Measurements from ENCODE around the gene ADGRV1. TPM values are rescaled to one million over a fixed set of nuclear protein-coding genes. Genes with fewer than 3 reads are reported as not detected.

ADGRV1 gene
- total RNA-seq, 4 donors from 2014 or later = 129 to 158 (median 145) TPM

DNA sequence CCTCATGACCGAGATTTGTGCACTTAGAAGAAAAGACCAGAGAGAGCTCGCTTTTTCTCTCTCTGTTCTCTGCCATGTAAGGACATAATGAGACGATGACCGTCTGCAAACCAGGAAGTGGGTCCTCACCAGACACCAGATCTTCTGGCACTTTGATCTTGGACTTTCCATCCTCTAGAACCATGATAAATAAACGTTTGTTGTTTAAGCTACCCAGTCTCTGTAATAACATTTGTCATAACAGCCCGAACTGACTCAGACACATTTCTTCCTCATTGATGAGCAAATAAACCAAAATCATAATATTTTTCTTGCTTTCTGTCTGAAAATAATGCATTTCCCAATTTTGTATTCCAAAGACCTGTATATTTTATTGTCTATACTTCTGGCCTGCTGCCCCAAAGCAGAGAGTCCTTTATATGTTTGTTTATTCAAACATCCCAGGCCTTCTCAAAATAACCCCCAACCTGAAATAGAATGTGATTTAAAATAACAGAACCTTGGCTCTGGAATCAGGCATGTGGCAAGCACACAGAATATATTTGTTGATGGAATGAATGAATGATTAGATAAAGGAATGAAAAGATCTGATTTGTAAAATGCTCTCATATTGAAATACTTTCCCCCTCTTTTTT, 396.5 kb downstream of the ADGRV1 start:
- intact Hi-C loops (cut with DNase I) = no loop called here
- H3K4me1 ChIP-seq = peaks cover 34 to 48% of the 10 kb centered on the region in 2 donors
- H3K9me3 ChIP-seq = no peaks in the 10 kb centered on the region
- WGBS, 2 donors = 50 to 64% methylated on average over 6 of the region's 6 CpGs
- H3K27me3 ChIP-seq = no peaks in the 10 kb centered on the region
- DNase-seq = peak; percentile 37 to 51
- TF ChIP-seq, protein P1, sequence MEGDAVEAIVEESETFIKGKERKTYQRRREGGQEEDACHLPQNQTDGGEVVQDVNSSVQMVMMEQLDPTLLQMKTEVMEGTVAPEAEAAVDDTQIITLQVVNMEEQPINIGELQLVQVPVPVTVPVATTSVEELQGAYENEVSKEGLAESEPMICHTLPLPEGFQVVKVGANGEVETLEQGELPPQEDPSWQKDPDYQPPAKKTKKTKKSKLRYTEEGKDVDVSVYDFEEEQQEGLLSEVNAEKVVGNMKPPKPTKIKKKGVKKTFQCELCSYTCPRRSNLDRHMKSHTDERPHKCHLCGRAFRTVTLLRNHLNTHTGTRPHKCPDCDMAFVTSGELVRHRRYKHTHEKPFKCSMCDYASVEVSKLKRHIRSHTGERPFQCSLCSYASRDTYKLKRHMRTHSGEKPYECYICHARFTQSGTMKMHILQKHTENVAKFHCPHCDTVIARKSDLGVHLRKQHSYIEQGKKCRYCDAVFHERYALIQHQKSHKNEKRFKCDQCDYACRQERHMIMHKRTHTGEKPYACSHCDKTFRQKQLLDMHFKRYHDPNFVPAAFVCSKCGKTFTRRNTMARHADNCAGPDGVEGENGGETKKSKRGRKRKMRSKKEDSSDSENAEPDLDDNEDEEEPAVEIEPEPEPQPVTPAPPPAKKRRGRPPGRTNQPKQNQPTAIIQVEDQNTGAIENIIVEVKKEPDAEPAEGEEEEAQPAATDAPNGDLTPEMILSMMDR (IDR thresholded peaks at IDR 0.05) = no peak
- no peak for TF ChIP-seq POLR2A (IDR thresholded peaks at IDR 0.05)
- no peaks in the 10 kb centered on the region for H3K36me3 ChIP-seq
- peak overlapping the region; percentile 80 to 92 (median 92) for H3K27ac ChIP-seq
- no peak overlapping the region for H3K4me3 ChIP-seq (replicated peaks in 1 of 3)

DNA sequence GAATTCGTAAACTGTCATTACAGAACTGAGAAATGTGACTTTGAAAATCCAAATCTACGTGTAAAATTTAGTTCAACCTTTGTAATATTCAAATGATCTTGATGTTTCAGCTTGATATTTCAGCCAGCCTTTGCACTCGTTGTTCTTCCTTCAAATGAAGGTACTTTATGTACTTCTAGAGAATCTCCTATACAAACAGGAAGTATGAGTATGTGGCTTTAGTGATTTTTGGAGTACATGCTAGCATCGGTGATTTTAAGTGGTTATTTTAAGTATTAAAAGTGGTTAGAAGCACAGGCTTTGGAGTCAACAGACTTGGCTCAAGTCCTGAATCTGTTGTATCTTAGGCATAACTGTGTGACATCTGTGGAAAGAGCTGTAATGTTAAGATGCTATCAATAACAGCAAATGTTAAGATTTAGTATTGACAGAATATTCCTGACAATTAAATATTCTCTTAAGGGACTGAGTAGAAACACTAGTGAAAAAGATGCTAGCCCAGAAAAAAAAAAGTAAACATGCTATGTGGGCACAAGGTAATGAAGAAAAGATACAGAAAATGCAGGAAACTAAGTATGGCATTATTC, 398.0 kb downstream of the ADGRV1 start:
- Histone ChIP-seq H3K36me3 (no peaks in the 10 kb centered on the region), H3K4me1 (peaks cover 34 to 48% of the 10 kb centered on the region in 2 donors), H3K9me3 (no peaks in the 10 kb centered on the region), H3K27ac (peak overlapping the region; percentile 80 to 92 (median 92)), H3K27me3 (no peaks in the 10 kb centered on the region), H3K4me3 (replicated peaks in 1 of 3) (no peak overlapping the region)
- TF ChIP-seq, protein P1 (IDR thresholded peaks at IDR 0.05) = no peak
- TF ChIP-seq POLR2A (IDR thresholded peaks at IDR 0.05) = peak in 1 of 2 donors; percentile 32
- 19 to 38% methylated on average over 4 of the region's 4 CpGs for WGBS, 2 donors
- peak; percentile 17 to 38 for DNase-seq
- intact Hi-C loops (cut with DNase I) = no loop called here

DNA sequence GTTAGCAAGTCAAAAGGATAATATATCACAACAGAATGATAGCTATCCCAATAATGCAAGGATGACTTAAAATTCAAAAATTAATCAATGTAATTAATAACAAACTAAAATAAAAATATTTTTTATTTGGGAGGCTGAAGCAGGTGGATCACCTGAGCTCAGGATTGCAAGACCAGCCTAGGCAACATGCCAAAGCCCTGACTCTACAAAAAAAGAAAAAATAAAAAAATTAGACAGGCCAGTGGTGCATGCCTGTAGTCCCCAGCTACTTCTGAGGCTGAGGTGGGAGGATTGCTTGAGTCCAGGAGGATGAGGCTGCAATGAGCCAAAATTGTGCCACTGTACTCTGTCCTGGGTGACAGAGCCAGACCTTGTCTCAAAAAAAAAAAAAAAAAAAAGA, 399.3 kb downstream of the ADGRV1 start:
- H3K4me3 ChIP-seq (replicated peaks in 1 of 3) = no peak overlapping the region
- H3K9me3 ChIP-seq = no peaks in the 10 kb centered on the region
- TF ChIP-seq, protein P1 (IDR thresholded peaks at IDR 0.05) = no peak
- TF ChIP-seq POLR2A (IDR thresholded peaks at IDR 0.05) = no peak
- no peaks in the 10 kb centered on the region for H3K27me3 ChIP-seq
- intact Hi-C loops (cut with DNase I) = no loop called here
- H3K36me3 ChIP-seq = no peaks in the 10 kb centered on the region
- DNase-seq = peak; percentile 81 to 83
- peak overlapping the region; percentile 80 to 89 (median 80) for H3K27ac ChIP-seq
- peaks cover 35 to 52% of the 10 kb centered on the region in 2 donors for H3K4me1 ChIP-seq

DNA sequence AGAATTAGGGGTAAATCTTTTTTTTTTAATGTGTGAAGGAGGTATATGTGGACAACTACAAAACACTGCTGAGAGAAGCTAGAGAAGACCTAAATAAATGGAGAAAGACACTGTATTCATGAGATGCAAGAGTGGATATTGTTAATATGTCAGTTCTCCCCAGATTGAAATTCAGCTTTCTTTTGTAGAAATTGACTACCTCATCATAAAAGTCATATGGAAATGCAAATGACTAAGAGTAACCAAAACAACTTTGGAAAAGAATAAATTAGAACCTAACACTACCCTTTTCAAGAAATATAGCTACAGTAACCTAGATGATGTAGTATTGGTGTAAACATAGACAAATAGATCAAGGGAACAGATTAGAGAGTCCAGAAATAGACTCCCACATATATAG, 400.7 kb downstream of the ADGRV1 start:
- TF ChIP-seq, protein P1 (IDR thresholded peaks at IDR 0.05) = no peak
- no peak for TF ChIP-seq POLR2A (IDR thresholded peaks at IDR 0.05)
- Histone ChIP-seq H3K36me3 (no peaks in the 10 kb centered on the region), H3K27ac (peak overlapping the region in 1 of 3 donors; percentile 23), H3K4me3 (replicated peaks in 1 of 3) (no peak overlapping the region), H3K27me3 (no peaks in the 10 kb centered on the region), H3K4me1 (peaks cover 48 to 58% of the 10 kb centered on the region in 2 donors), H3K9me3 (no peaks in the 10 kb centered on the region)
- no peak for DNase-seq
- intact Hi-C loops (cut with DNase I) = no loop called here

DNA sequence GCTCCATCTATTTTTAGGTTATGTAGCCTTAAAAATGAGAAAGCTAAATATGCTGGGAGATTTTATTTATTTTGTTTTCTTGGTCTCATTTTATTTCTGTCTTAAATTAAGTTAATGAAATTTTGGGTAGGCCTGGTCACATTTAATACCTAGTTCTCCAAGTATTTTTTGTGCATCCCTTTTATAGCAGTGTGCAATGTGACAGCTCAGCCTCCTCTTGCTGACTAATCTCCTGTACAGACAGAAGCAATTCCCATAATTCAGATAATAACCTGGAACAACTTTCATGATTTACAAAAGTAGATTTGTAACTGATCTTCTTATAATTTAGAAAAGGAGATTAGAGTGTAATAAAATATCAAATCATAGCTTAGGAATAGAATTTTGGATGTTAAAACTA, 403.9 kb downstream of the ADGRV1 start:
- intact Hi-C loops (cut with DNase I) = no loop called here

More for the DNA sequence above, 403.9 kb downstream of the ADGRV1 start:
- peak overlapping the region; percentile 1 to 63 (median 60) for H3K27ac ChIP-seq
- TF ChIP-seq, protein P1 (IDR thresholded peaks at IDR 0.05) = no peak
- no peak for TF ChIP-seq POLR2A (IDR thresholded peaks at IDR 0.05)
- no peaks in the 10 kb centered on the region for H3K9me3 ChIP-seq
- peaks cover 31 to 33% of the 10 kb centered on the region in 2 donors for H3K4me1 ChIP-seq
- no peaks in the 10 kb centered on the region for H3K27me3 ChIP-seq
- H3K4me3 ChIP-seq (replicated peaks in 1 of 3) = no peak overlapping the region
- no peak for DNase-seq
- no peaks in the 10 kb centered on the region for H3K36me3 ChIP-seq

All from thyroid gland (tissue), 4 donors.